Calu3 (cell line): ENCODE results near the gene GPATCH2. TPM values are rescaled to one million over a fixed set of nuclear protein-coding genes. Genes with fewer than 3 reads are reported as not detected.
"Not testable (repeated sequence)": the region's sequence is repeated elsewhere in the genome, so short reads cannot be mapped to it uniquely, and the experiment has no call there.

Source experiments
- BruUV-seq: library from RNA; stranded (reverse); fragments of 400-500 nt; replicated peaks from 2 replicates; lab custom pipeline; 2021; lab: Mats Ljungman, UMichigan
- CTCF ChIA-PET: fragments of 300-600 bp; sonication (Branson Sonifier 250); formaldehyde crosslinking; loops from one replicate; lab custom pipeline; 2022; ENCODE audit warnings: antibody characterized with exemption; lab: Charles Lee
- DNase-seq: peaks from one replicate; pipeline ENCODE4 v3.0.0; 2022
- H3K27ac Mint-ChIP-seq: one replicate; pipeline ENCODE4 v1.8.0; 2022; ENCODE audit warnings: mixed read lengths; ENCODE audit not compliant: unreplicated experiment
- H3K27me3 Mint-ChIP-seq: one replicate; pipeline ENCODE4 v1.8.0; 2022; ENCODE audit warnings: mixed read lengths; ENCODE audit not compliant: unreplicated experiment
- H3K36me3 Mint-ChIP-seq: one replicate; pipeline ENCODE4 v1.8.0; 2022; ENCODE audit warnings: mild to moderate bottlenecking, moderate library complexity, mixed read lengths; ENCODE audit not compliant: insufficient read depth, unreplicated experiment
- H3K4me1 Mint-ChIP-seq: one replicate; pipeline ENCODE4 v1.8.0; 2022; ENCODE audit warnings: mild to moderate bottlenecking, low read depth, mixed read lengths; ENCODE audit not compliant: unreplicated experiment
- H3K4me3 Mint-ChIP-seq: one replicate; pipeline ENCODE4 v1.8.0; 2022; ENCODE audit warnings: mild to moderate bottlenecking, low read depth, moderate library complexity, mixed read lengths; ENCODE audit not compliant: unreplicated experiment
- H3K9me3 Mint-ChIP-seq: one replicate; pipeline ENCODE4 v1.8.0; 2022; ENCODE audit warnings: low read depth, mixed read lengths; ENCODE audit not compliant: unreplicated experiment
- intact Hi-C: fragments of 100-400 bp; cut with micrococcal nuclease; formaldehyde crosslinking; loops from one replicate; pipeline ENCODE4 v1.10.0; 2022; ENCODE audit not compliant: unreplicated experiment
- total RNA-seq: library from RNA; stranded (reverse); gene quantifications from 2 replicates; pipeline ENCODE4 v1.2.3, GENCODE V29; 2022
- TF ChIP-seq, protein P1 (sequence below): fragments of 200-600 bp; IDR thresholded peaks from one replicate; pipeline ENCODE4 v1.8.0; 2022; ENCODE audit warnings: antibody characterized with exemption; ENCODE audit not compliant: unreplicated experiment

The GPATCH2 gene
- total RNA-seq, 1 experiment from 2014 or later, result 22.4 TPM

DNA sequence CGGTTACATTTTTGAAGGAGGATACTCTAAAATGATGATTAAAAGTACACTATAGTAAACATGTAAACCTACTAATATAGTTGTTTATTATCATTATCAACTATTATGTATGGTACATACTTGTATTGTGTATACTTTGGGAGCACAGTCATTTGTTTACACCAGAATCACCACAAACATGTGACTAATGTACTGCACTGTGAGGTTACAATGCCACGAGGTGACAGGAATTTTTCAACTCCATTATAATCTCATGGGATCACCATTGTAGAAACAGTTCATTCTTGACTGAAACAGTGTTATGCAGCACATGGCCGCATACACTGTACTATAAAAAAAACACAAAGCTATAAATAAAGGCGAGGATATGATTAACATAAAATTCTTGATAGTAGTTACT lies 44.3 kb downstream of the GPATCH2 start:
- H3K27ac Mint-ChIP-seq, result no peak overlapping the region
- H3K4me3 Mint-ChIP-seq, result no peak overlapping the region
- TF ChIP-seq, protein P1, sequence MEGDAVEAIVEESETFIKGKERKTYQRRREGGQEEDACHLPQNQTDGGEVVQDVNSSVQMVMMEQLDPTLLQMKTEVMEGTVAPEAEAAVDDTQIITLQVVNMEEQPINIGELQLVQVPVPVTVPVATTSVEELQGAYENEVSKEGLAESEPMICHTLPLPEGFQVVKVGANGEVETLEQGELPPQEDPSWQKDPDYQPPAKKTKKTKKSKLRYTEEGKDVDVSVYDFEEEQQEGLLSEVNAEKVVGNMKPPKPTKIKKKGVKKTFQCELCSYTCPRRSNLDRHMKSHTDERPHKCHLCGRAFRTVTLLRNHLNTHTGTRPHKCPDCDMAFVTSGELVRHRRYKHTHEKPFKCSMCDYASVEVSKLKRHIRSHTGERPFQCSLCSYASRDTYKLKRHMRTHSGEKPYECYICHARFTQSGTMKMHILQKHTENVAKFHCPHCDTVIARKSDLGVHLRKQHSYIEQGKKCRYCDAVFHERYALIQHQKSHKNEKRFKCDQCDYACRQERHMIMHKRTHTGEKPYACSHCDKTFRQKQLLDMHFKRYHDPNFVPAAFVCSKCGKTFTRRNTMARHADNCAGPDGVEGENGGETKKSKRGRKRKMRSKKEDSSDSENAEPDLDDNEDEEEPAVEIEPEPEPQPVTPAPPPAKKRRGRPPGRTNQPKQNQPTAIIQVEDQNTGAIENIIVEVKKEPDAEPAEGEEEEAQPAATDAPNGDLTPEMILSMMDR, result no peak
- CTCF ChIA-PET, result no interaction called here
- no peaks in the 10 kb centered on the region for H3K9me3 Mint-ChIP-seq
- no peaks in the 10 kb centered on the region for H3K27me3 Mint-ChIP-seq
- H3K36me3 Mint-ChIP-seq, result no peaks in the 10 kb centered on the region
- BruUV-seq, result no TSS peak
- H3K4me1 Mint-ChIP-seq, result no peaks in the 10 kb centered on the region
- no peak for DNase-seq
- intact Hi-C loops, result no loop called here

DNA sequence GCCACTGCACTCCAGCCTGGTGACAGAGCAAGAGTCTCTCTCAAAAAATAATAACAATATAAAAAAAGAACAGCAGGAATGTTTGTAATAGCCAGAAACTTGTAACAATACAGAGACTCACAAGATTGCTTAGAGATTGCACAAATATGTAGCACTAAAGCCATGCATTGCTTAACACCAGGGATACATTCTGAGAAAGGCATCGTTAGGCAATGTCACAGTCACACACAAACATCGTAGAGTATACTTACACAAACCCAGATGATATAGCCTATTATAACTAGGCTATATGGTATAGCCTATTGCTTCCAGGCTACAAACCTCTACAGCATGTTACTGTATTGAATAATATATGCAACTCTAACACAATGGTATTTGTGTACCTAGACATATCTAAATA lies 45.3 kb downstream of the GPATCH2 start:
- Mint-ChIP-seq H3K27ac (no peak overlapping the region), H3K4me3 (no peak overlapping the region), H3K9me3 (no peaks in the 10 kb centered on the region), H3K4me1 (no peaks in the 10 kb centered on the region), H3K27me3 (no peaks in the 10 kb centered on the region), H3K36me3 (no peaks in the 10 kb centered on the region)
- TF ChIP-seq, protein P1, result no peak
- no TSS peak for BruUV-seq
- CTCF ChIA-PET, result no interaction called here
- no peak for DNase-seq
- intact Hi-C loops, result no loop called here

DNA sequence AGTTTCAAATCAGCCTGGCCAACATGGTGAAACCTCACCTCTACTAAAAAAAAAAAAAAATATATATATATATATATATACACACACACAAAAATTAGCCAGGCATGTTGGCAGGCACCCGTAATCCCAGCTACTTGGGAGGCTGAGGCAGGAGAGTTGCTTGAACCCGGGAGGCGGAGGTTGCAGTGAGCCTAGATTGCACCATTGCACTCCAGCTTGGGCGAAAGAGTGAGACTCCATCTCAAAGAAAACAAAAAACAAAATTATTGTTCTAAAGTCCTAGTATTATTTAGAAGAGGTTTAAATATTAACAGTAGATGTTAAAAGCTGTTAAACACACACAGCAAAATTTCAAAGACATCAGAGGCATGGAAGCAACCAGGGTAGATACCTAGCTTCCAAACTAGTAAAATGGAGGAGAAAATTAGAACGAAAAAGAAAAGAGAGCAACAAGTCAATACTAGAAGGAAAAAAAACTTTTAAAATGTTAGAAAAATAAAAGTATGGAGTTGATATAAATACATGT lies 46.5 kb downstream of the GPATCH2 start:
- DNase-seq, BruUV-seq, H3K4me3 Mint-ChIP-seq, H3K36me3 Mint-ChIP-seq, H3K27ac Mint-ChIP-seq, H3K9me3 Mint-ChIP-seq, H3K27me3 Mint-ChIP-seq, CTCF ChIA-PET, H3K4me1 Mint-ChIP-seq, intact Hi-C loops: not testable (repeated sequence)

DNA sequence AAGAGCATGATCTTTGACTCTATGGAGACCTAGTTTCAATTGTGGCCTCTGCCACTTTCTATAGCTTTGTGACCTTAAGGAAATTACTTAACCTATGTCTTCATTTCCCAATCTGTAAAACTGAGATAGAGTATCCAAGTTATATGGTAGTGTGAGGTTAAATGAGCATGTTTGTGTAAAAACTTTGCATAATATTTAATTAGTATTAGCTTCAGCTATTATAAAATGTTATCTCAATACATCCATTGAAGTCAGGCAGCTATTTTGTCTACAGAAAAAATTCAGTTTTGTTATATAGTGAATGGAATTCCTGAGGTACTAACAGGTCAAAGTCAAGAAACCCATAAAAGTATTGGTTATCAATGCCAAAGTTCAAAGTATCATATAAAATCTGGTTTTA lies 53.6 kb downstream of the GPATCH2 start:
- H3K9me3 Mint-ChIP-seq, result no peaks in the 10 kb centered on the region
- H3K27ac Mint-ChIP-seq, result no peak overlapping the region
- H3K4me1 Mint-ChIP-seq, result no peaks in the 10 kb centered on the region
- no peak for DNase-seq
- no peak overlapping the region for H3K4me3 Mint-ChIP-seq
- intact Hi-C loops, result no loop called here
- CTCF ChIA-PET, result no interaction called here
- BruUV-seq, result no TSS peak
- H3K27me3 Mint-ChIP-seq, result no peaks in the 10 kb centered on the region
- no peaks in the 10 kb centered on the region for H3K36me3 Mint-ChIP-seq
- TF ChIP-seq, protein P1, result no peak

DNA sequence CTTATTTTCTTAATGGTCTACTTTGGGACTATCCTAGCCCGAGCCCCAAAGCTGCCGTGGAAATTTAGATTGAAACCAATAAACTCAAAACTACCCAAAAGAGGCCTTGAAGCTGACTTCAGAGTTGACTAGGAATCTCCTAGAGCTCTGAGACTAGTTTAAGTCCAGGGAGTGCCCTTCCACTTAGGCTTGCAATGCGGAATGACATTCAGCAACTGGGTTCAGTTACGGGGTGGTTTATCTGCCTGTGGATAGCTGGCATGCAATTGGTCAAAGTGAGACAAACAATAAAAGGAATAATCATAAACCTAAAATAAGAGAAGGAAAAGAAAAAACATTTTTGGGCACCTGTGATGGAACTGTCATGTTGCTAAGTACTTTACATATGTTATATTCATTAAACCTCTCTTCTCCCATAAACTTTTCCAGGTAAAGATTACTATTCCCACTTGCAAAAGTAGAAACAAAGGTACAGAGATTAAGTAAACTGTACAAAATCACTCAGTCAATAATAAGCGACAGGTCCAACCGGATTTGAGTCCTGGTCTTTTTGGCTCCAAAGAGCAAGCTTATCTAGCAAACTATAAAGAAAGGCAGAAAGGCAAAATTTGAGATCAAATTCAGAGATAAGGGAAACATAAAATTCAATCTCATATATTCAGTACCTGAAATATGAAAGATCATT lies 56.5 kb downstream of the GPATCH2 start:
- Mint-ChIP-seq H3K27me3 (no peaks in the 10 kb centered on the region), H3K27ac (no peak overlapping the region), H3K4me1 (no peaks in the 10 kb centered on the region), H3K4me3 (no peak overlapping the region), H3K36me3 (no peaks in the 10 kb centered on the region), H3K9me3 (no peaks in the 10 kb centered on the region)
- intact Hi-C loops, result no loop called here
- CTCF ChIA-PET, result interaction anchor here (0.8 kb wide), 1 partner anchor 12 kb away, joined by 3 read pairs; no protein-coding TSS in a partner anchor
- no TSS peak for BruUV-seq
- TF ChIP-seq, protein P1, result no peak
- DNase-seq, result no peak
